Measurements from ENCODE around the gene ZBP1. TPM values are rescaled to one million over a fixed set of nuclear protein-coding genes. Genes with fewer than 3 reads are reported as not detected.

The ZBP1 gene
- total RNA-seq, 1 experiment from 2014 or later: not detected

DNA sequence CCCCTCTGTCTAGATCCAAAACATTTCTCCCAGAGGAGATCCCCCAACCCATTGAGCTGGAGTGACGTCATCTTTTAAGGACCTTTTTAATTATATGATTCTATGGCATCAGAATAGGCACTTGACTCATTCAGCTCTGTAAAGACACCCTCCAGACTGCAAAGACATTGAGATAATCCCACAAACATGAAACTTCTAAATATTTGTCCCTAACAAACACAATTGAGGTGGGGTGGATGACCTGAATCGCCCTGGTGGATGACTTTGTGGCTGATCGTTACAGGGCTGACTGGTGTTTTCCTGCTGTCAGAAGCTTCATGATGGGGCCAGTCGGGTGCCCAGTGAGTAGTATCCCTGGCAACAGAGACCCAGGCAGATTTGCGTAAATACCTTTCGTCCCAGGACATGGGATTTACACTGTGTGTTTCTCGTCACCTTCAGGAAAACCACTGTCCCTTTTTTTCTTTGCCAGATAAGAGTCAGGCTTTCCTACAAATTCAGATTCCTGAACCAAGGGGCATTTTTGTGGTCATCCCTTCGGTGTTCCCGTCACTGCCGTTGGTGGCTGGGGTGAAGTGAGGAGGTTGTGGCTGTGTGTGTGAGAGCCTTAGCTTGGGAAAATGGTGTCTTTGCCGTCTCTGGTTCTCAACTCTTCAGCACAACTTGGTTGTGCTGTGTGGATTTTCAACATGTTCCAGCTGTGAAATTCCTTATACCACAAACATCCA, 64.6 kb downstream of the ZBP1 start (continued):
- TF ChIP-seq, protein P1, sequence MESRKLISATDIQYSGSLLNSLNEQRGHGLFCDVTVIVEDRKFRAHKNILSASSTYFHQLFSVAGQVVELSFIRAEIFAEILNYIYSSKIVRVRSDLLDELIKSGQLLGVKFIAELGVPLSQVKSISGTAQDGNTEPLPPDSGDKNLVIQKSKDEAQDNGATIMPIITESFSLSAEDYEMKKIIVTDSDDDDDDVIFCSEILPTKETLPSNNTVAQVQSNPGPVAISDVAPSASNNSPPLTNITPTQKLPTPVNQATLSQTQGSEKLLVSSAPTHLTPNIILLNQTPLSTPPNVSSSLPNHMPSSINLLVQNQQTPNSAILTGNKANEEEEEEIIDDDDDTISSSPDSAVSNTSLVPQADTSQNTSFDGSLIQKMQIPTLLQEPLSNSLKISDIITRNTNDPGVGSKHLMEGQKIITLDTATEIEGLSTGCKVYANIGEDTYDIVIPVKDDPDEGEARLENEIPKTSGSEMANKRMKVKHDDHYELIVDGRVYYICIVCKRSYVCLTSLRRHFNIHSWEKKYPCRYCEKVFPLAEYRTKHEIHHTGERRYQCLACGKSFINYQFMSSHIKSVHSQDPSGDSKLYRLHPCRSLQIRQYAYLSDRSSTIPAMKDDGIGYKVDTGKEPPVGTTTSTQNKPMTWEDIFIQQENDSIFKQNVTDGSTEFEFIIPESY (IDR thresholded peaks at IDR 0.05; ENCODE audit: extremely low read depth, insufficient replicate concordance, low read length): no peak
- TF ChIP-seq ELF1 (IDR thresholded peaks at IDR 0.05; ENCODE audit: borderline replicate concordance, low read depth) (no peak), RAD21 (IDR thresholded peaks at IDR 0.05; ENCODE audit: low read depth) (no peak)

Other genes with a start within 250 kb of the ZBP1 start
- 36.2 TPM for gene RBM38, start 229.0 kb downstream of the ZBP1 start, total RNA-seq (2021; ENCODE audit: unreplicated experiment)
- 0.34 TPM for gene CTCFL, start 95.3 kb downstream of the ZBP1 start, total RNA-seq (2021; ENCODE audit: unreplicated experiment)
- 0.49 TPM for gene PCK1, start 59.3 kb downstream of the ZBP1 start, total RNA-seq (2021; ENCODE audit: unreplicated experiment)
- gene PMEPA1, start 89.6 kb upstream of the ZBP1 start, total RNA-seq (2021; ENCODE audit: unreplicated experiment): 0.64 TPM

Measured in HCT116 (cell line).